ENCODE data around the gene BICD2. TPM values are rescaled to one million over a fixed set of nuclear protein-coding genes. Genes with fewer than 3 reads are reported as not detected.

The BICD2 gene
- total RNA-seq, 2 experiments from 2014 or later: 26.4 to 27.2 TPM

Other genes starting within 250 kb of the BICD2 start
- not detected for gene ECM2, start 228.8 kb downstream of the BICD2 start, total RNA-seq
- 10 to 100 TPM; 11.4 to 15.1 TPM for gene IPPK, start 94.7 kb downstream of the BICD2 start, total RNA-seq
- gene ZNF484, start 113.2 kb upstream of the BICD2 start, total RNA-seq: 10 to 100 TPM; 10.2 to 11.9 TPM
- gene FGD3, start 182.7 kb upstream of the BICD2 start, total RNA-seq: 10 to 100 TPM; 72.1 to 91.2 TPM